Endodermal cell (in vitro differentiated cells): ENCODE data around the gene CDC25B. TPM values are rescaled to one million over a fixed set of nuclear protein-coding genes. Genes with fewer than 3 reads are reported as not detected.

Experiments
- DNase-seq: peaks from one replicate; pipeline ENCODE4 v3.0.0-alpha.2; 2017
- H3K27ac ChIP-seq: 2 replicates; pipeline ENCODE4 v1.5.1; 2013; ENCODE audit warnings: mild to moderate bottlenecking, low read depth, low read length, moderate library complexity
- H3K27me3 ChIP-seq: 2 replicates; pipeline ENCODE4 v1.6.1; 2013; ENCODE audit warnings: mild to moderate bottlenecking, low read length, moderate library complexity; ENCODE audit not compliant: insufficient read depth, control insufficient read depth, poor library complexity, severe bottlenecking
- H3K36me3 ChIP-seq: 2 replicates; pipeline ENCODE4 v1.7.0; 2013; ENCODE audit warnings: mild to moderate bottlenecking, low read length, moderate library complexity; ENCODE audit not compliant: control insufficient read depth, insufficient read depth
- H3K4me1 ChIP-seq: one replicate; pipeline ENCODE4 v1.7.0; 2013; ENCODE audit warnings: low read length; ENCODE audit not compliant: control insufficient read depth, insufficient read depth
- H3K4me3 ChIP-seq: 2 replicates; pipeline ENCODE4 v1.5.1; 2013; ENCODE audit warnings: mild to moderate bottlenecking, low read length, moderate library complexity
- H3K9ac ChIP-seq: 2 replicates; pipeline ENCODE4 v1.6.1; 2013; ENCODE audit warnings: mild to moderate bottlenecking, low read length, moderate library complexity; ENCODE audit not compliant: poor library complexity, severe bottlenecking; ENCODE audit errors: extremely low read depth
- H3K9me3 ChIP-seq: 2 replicates; pipeline ENCODE4 v1.6.1; 2013; ENCODE audit warnings: mild to moderate bottlenecking, low read length, moderate library complexity; ENCODE audit not compliant: control insufficient read depth
- H3K27ac Mint-ChIP-seq: 2 replicates; pipeline ENCODE4 v1.8.0; 2020; ENCODE audit warnings: mixed read lengths
- H3K27me3 Mint-ChIP-seq: 2 replicates; pipeline ENCODE4 v1.8.0; 2021; ENCODE audit warnings: mild to moderate bottlenecking, mixed read lengths; ENCODE audit not compliant: insufficient read depth
- H3K36me3 Mint-ChIP-seq: 2 replicates; pipeline ENCODE4 v1.8.0; 2020; ENCODE audit warnings: low read depth, mixed read lengths
- H3K4me1 Mint-ChIP-seq: 2 replicates; pipeline ENCODE4 v1.8.0; 2020; ENCODE audit warnings: mixed read lengths
- H3K4me3 Mint-ChIP-seq: 2 replicates; pipeline ENCODE4 v1.8.0; 2020; ENCODE audit warnings: mild to moderate bottlenecking, moderate library complexity, mixed read lengths
- H3K9me3 Mint-ChIP-seq: 2 replicates; pipeline ENCODE4 v1.8.0; 2020; ENCODE audit warnings: mild to moderate bottlenecking, mixed read lengths
- CTCF ChIP-seq: fragments of 200-600 bp; sonication (generic); conservative IDR thresholded peaks from 2 replicates; pipeline ENCODE4 v1.5.0; 2021; ENCODE audit warnings: antibody characterized with exemption, mild to moderate bottlenecking
- WGBS, 2 experiments: methylation state at CpG; one replicate each; pipeline versions ENCODE4 v1.1.5 to v1.1.7; 2013; ENCODE audit warnings: missing lambda C conversion rate in 2 of 2, mixed read lengths in 1 of 2; ENCODE audit not compliant: insufficient coverage in 1 of 2, insufficient read length in 1 of 2; 5-methylcytosine and 5-hydroxymethylcytosine counted together
- total RNA-seq, 2 donors: library from RNA; stranded (reverse); fragmentation: NEBNext Ultra II Directional in 1 of 2; extraction: Animal tissue kit (Norgen Biotek cat#: 25700) in 1 of 2; gene quantifications; 2 replicates in 1 of 2; 3 replicates in 1 of 2; pipeline ENCODE4 v1.2.1, GENCODE V29; 2021

Gene CDC25B
- total RNA-seq, 2 donors from 2014 or later, result 25.7 to 33.6 TPM

- H3K9ac ChIP-seq, result no peak overlapping the region
- no peaks in the 10 kb centered on the region for H3K27me3 ChIP-seq
- peak overlapping the region; percentile 79 for H3K4me3 ChIP-seq
- H3K27me3 Mint-ChIP-seq, result peaks cover 2% of the 10 kb centered on the region
- H3K4me3 Mint-ChIP-seq, result peak overlapping the region; percentile 80
- no peaks in the 10 kb centered on the region for H3K9me3 Mint-ChIP-seq
- H3K36me3 Mint-ChIP-seq, result peaks cover 13% of the 10 kb centered on the region
- H3K27ac ChIP-seq, result no peak overlapping the region
- 89 to 90% methylated on average over 10 to 19 of the region's 19 CpGs for WGBS, 2 experiments
- TF ChIP-seq CTCF, result no peak
- H3K4me1 Mint-ChIP-seq, result peaks cover 20% of the 10 kb centered on the region
- no peak for DNase-seq
- H3K4me1 ChIP-seq, result peaks cover 12% of the 10 kb centered on the region
- peak overlapping the region; percentile 53 for H3K27ac Mint-ChIP-seq
- H3K36me3 ChIP-seq, result peaks cover 25% of the 10 kb centered on the region
- H3K9me3 ChIP-seq, result no peaks in the 10 kb centered on the region
Measured at GRCh38 chr20:3797592-3798372, 1.7 kb downstream of the CDC25B start.

- H3K27ac Mint-ChIP-seq, result no peak overlapping the region
- H3K9me3 Mint-ChIP-seq, result no peaks in the 10 kb centered on the region
- H3K27me3 Mint-ChIP-seq, result peaks cover 2% of the 10 kb centered on the region
- TF ChIP-seq CTCF, result no peak
- Histone ChIP-seq H3K4me1 (peaks cover 12% of the 10 kb centered on the region), H3K9ac (no peak overlapping the region), H3K27me3 (no peaks in the 10 kb centered on the region), H3K36me3 (peaks cover 27% of the 10 kb centered on the region), H3K9me3 (no peaks in the 10 kb centered on the region), H3K27ac (no peak overlapping the region), H3K4me3 (no peak overlapping the region)
- H3K4me1 Mint-ChIP-seq, result peaks cover 20% of the 10 kb centered on the region
- H3K36me3 Mint-ChIP-seq, result peaks cover 19% of the 10 kb centered on the region
- no peak for DNase-seq
- no peak overlapping the region for H3K4me3 Mint-ChIP-seq
- 89 to 97% methylated on average over 4 to 5 of the region's 5 CpGs for WGBS, 2 experiments
Measured at GRCh38 chr20:3798373-3798768, 2.3 kb downstream of the CDC25B start.

GRCh38 chr20:3798908-3799248 is 2.8 kb downstream of the CDC25B start:
- Histone ChIP-seq H3K4me3 (no peak overlapping the region), H3K27me3 (no peaks in the 10 kb centered on the region), H3K36me3 (peaks cover 27% of the 10 kb centered on the region), H3K9ac (no peak overlapping the region), H3K27ac (peak overlapping the region; percentile 94), H3K4me1 (peaks cover 12% of the 10 kb centered on the region), H3K9me3 (no peaks in the 10 kb centered on the region)
- peaks cover 24% of the 10 kb centered on the region for H3K36me3 Mint-ChIP-seq
- H3K4me1 Mint-ChIP-seq, result peaks cover 20% of the 10 kb centered on the region
- H3K9me3 Mint-ChIP-seq, result no peaks in the 10 kb centered on the region
- no peak overlapping the region for H3K27ac Mint-ChIP-seq
- H3K4me3 Mint-ChIP-seq, result no peak overlapping the region
- no peak for DNase-seq
- WGBS, 2 experiments, result 92 to 96% methylated on average over 2 to 3 of the region's 3 CpGs
- no peak for TF ChIP-seq CTCF
- peaks cover 2% of the 10 kb centered on the region for H3K27me3 Mint-ChIP-seq
